Pulmonary artery endothelial cell (primary cell): ENCODE data around the gene RNF6. TPM values are rescaled to one million over a fixed set of nuclear protein-coding genes. Genes with fewer than 3 reads are reported as not detected.
"Not testable (repeated sequence)": the region's sequence is repeated elsewhere in the genome, so short reads cannot be mapped to it uniquely, and the experiment has no call there.

ENCODE experiments used
- DNase-seq: peaks from one replicate; pipeline ENCODE4 v3.0.0-alpha.2; 2011; ENCODE audit warnings: low read depth, low spot score
- total RNA-seq: library from RNA; depleted of rRNA; stranded (reverse); fragments of >200 nt; gene quantifications from 2 replicates; pipeline ENCODE4 v1.2.3, GENCODE V29; 2014

The RNF6 gene
- total RNA-seq = 47.8 and 56.3 TPM in 2 replicates

GRCh38 chr13:26221721-26222519 is at the start of gene RNF6:
Gene RNF6 (minus strand): TSS chr13:26222314. CDS start chr13:26219649, 2,665 bp downstream.
- peak; percentile 97 for DNase-seq

- no peak for DNase-seq
These were observed 48.6 kb upstream of the RNF6 start for GRCh38 chr13:26270707-26271106.

- DNase-seq = no peak
These were observed 44.2 kb upstream of the RNF6 start for GRCh38 chr13:26266311-26266710.

- no peak for DNase-seq
These were observed 40.0 kb upstream of the RNF6 start for GRCh38 chr13:26262156-26262555.

GRCh38 chr13:26259634-26260033 is 37.5 kb upstream of the RNF6 start:
- no peak for DNase-seq

- DNase-seq = no peak
These were observed 34.9 kb upstream of the RNF6 start for GRCh38 chr13:26257049-26257448.

GRCh38 chr13:26255691-26256277 is 33.7 kb upstream of the RNF6 start:
- no peak for DNase-seq

- no peak for DNase-seq
These were observed 33.0 kb upstream of the RNF6 start for GRCh38 chr13:26255115-26255514.

GRCh38 chr13:26254583-26255111 is 32.5 kb upstream of the RNF6 start:
- DNase-seq = no peak

- DNase-seq = peak; percentile 68
These were observed 31.9 kb upstream of the RNF6 start, which contains the start of gene CDK8 for GRCh38 chr13:26253787-26254582. Gene CDK8 (plus strand): TSS chr13:26254129. CDS start chr13:26254642, 513 bp downstream.

GRCh38 chr13:26253262-26253786 is 31.2 kb upstream of the RNF6 start:
- DNase-seq = no peak

GRCh38 chr13:26252006-26252405 is 29.9 kb upstream of the RNF6 start:
- not testable (repeated sequence) for DNase-seq

- DNase-seq = no peak
These were observed 27.4 kb upstream of the RNF6 start for GRCh38 chr13:26249551-26249950.

GRCh38 chr13:26247608-26248007 is 25.5 kb upstream of the RNF6 start:
- no peak for DNase-seq

- no peak for DNase-seq
These were observed 24.9 kb upstream of the RNF6 start for GRCh38 chr13:26247011-26247410.

GRCh38 chr13:26246154-26246553 is 24.0 kb upstream of the RNF6 start:
- no peak for DNase-seq

- DNase-seq = no peak
These were observed 14.2 kb upstream of the RNF6 start for GRCh38 chr13:26236296-26236695.

GRCh38 chr13:26230703-26231102 is 8.6 kb upstream of the RNF6 start:
- DNase-seq = no peak

- no peak for DNase-seq
These were observed 7.0 kb upstream of the RNF6 start for GRCh38 chr13:26229080-26229615.

GRCh38 chr13:26228096-26228495 is 6.0 kb upstream of the RNF6 start:
- DNase-seq = no peak
